DOHH2 (cell line): ENCODE results near the gene AMMECR1.

Source experiments
- CTCF ChIP-seq: fragments of 200-600 bp; sonication (generic); IDR thresholded peaks from one replicate; pipeline ENCODE4 v1.5.1; 2014; ENCODE audit warnings: antibody characterized with exemption, mild to moderate bottlenecking, low read depth, low read length; ENCODE audit not compliant: poor library complexity, severe bottlenecking
- EZH2phosphoT487 ChIP-seq: fragments of 200-600 bp; sonication (generic); IDR thresholded peaks from 2 replicates; pipeline ENCODE4 v1.6.1; 2017; ENCODE audit warnings: borderline replicate concordance, mild to moderate bottlenecking, antibody characterized with exemption, low read length, moderate library complexity, mixed read lengths

GRCh38 chrX:110178179-110178865, 139.6 kb downstream of the AMMECR1 start:
- TF ChIP-seq CTCF, result no peak
- TF ChIP-seq EZH2phosphoT487, result no peak
